B cell (primary cell): Measurements from ENCODE around the gene IGF1R.

ENCODE experiments used
- EZH2 ChIP-seq: IDR thresholded peaks from 2 replicates; pipeline ENCODE4 v1.6.1; 2012; ENCODE audit warnings: borderline replicate concordance, low read depth, mild to moderate bottlenecking, moderate library complexity, low read length; ENCODE audit not compliant: insufficient read depth, poor library complexity, severe bottlenecking
- TF ChIP-seq, protein P1 (sequence below): fragments of 200-600 bp; IDR thresholded peaks from one replicate; pipeline ENCODE4 v1.8.0; 2022; ENCODE audit warnings: antibody characterized with exemption, mild to moderate bottlenecking

DNA sequence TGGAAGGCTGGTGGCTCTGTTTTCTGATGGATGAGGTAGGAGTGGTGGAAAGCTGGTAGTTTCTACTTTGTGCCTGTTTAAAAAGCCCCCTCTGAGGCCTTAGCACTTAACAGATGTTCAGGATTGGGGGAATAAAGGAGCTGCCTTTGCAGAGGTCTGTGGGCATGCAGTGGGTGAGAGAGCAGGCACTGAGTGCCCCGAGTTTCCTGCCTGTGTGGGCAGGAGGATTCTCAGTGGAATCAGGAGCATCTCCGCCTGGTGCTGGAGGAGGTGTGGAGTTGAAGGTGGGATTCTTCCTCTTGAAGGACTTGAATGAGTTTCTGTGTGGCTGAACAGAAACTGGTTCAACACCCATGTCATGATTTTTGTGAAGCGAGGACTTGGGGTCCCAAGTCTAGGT is 74.3 kb downstream of the IGF1R start:
- TF ChIP-seq, protein P1, sequence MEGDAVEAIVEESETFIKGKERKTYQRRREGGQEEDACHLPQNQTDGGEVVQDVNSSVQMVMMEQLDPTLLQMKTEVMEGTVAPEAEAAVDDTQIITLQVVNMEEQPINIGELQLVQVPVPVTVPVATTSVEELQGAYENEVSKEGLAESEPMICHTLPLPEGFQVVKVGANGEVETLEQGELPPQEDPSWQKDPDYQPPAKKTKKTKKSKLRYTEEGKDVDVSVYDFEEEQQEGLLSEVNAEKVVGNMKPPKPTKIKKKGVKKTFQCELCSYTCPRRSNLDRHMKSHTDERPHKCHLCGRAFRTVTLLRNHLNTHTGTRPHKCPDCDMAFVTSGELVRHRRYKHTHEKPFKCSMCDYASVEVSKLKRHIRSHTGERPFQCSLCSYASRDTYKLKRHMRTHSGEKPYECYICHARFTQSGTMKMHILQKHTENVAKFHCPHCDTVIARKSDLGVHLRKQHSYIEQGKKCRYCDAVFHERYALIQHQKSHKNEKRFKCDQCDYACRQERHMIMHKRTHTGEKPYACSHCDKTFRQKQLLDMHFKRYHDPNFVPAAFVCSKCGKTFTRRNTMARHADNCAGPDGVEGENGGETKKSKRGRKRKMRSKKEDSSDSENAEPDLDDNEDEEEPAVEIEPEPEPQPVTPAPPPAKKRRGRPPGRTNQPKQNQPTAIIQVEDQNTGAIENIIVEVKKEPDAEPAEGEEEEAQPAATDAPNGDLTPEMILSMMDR = no peak
- TF ChIP-seq EZH2 = no peak
